Erythroblast (primary cell): ENCODE data around the gene CSH2.

Experiments
- GATA1 ChIP-seq: IDR thresholded peaks from 2 replicates; pipeline ENCODE4 v1.6.1; 2011; ENCODE audit warnings: low read depth, mild to moderate bottlenecking, control low read depth, low read length, moderate library complexity
- POLR2A ChIP-seq: IDR thresholded peaks from 2 replicates; pipeline ENCODE4 v1.6.1; 2011; ENCODE audit warnings: mild to moderate bottlenecking, low read length

DNA sequence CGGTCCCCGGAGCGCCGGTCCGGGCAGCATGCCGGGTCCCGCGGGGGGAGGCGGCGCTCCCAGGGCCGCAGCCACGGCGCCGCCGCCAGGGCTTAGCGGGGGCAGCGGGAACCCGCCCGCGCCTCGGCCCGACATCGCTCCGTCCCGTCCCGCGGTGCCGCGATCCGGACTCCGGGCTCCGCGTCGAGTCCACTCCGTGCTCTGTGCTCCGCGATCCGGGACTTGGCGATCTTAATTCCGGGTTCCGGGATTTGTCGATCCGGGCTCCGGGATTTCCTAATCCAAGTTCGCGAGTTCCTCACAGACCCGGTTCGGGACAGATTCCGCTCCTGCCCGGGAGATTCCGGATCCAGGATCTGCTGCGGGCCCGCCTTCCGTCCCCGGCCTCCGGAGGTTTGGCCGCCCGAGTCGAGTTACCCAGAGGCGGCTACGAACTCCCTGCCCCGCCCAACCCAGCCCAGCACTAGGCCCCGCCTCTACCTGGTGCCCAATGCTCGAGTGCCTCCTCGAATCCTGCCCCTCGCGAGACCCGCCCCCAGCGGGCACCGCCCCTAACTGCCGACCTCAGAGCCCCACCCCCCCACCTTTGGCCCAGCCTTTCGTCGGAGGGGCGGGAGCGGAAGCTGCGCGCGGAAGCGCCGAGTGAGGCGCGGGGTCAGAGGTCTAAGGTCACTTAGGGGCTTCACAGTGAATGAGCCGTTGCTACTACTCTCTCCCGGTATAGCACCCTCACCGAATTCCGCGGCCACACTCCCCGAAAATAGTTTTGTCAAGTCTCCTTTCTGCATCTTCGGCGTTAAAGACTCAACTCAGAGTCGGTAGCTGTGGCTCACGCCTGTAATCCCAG, 30.7 kb downstream of the CSH2 start, which contains the start of gene SMARCD2:
- TF ChIP-seq POLR2A = peak; percentile 62
- TF ChIP-seq GATA1 = no peak
